Measurements from ENCODE around the gene ZNRF3.
"Not testable (repeated sequence)": the region's sequence is repeated elsewhere in the genome, so short reads cannot be mapped to it uniquely, and the experiment has no call there.

ZNRF3 gene

GRCh38 chr22:28939932-28940331, 56.6 kb downstream of the ZNRF3 start:
- Mint-ChIP-seq H3K27me3 (peaks cover 78% of the 10 kb centered on the region), H3K27ac (no peak overlapping the region), H3K4me1 (ENCODE audit: low read depth) (no peaks in the 10 kb centered on the region), H3K9me3 (no peaks in the 10 kb centered on the region), H3K36me3 (ENCODE audit: low read depth) (no peaks in the 10 kb centered on the region), H3K4me3 (no peak overlapping the region)
- no peak for DNase-seq

GRCh38 chr22:28940441-28940840, 57.1 kb downstream of the ZNRF3 start:
- Mint-ChIP-seq H3K9me3 (no peaks in the 10 kb centered on the region), H3K4me1 (ENCODE audit: low read depth) (no peaks in the 10 kb centered on the region), H3K27me3 (peaks cover 77% of the 10 kb centered on the region), H3K4me3 (no peak overlapping the region), H3K36me3 (ENCODE audit: low read depth) (no peaks in the 10 kb centered on the region), H3K27ac (no peak overlapping the region)
- no peak for DNase-seq

DNA sequence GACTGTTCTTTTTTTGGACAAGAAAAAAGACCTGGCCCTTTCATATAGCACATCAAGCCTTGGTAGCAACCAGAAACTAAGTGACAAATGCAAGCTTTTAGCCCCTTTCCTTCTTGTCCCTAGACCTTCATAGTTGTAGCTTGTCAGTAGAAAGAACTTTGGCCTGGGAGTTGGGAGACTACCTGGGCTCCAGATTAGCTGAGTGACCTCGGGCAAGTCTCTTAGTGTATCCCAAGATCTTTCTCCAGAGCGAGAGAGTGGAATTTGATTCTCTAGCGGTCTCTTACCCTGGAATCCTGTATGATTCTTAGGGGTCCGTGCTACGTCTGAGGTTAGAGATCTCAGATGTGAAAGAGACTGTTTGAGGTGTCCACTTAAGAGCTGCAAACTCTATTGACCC, 59.0 kb downstream of the ZNRF3 start:
- no peaks in the 10 kb centered on the region for H3K4me1 Mint-ChIP-seq (ENCODE audit: low read depth)
- H3K27me3 Mint-ChIP-seq = peaks cover 78% of the 10 kb centered on the region
- H3K36me3 Mint-ChIP-seq (ENCODE audit: low read depth) = peaks cover 5% of the 10 kb centered on the region

DNA sequence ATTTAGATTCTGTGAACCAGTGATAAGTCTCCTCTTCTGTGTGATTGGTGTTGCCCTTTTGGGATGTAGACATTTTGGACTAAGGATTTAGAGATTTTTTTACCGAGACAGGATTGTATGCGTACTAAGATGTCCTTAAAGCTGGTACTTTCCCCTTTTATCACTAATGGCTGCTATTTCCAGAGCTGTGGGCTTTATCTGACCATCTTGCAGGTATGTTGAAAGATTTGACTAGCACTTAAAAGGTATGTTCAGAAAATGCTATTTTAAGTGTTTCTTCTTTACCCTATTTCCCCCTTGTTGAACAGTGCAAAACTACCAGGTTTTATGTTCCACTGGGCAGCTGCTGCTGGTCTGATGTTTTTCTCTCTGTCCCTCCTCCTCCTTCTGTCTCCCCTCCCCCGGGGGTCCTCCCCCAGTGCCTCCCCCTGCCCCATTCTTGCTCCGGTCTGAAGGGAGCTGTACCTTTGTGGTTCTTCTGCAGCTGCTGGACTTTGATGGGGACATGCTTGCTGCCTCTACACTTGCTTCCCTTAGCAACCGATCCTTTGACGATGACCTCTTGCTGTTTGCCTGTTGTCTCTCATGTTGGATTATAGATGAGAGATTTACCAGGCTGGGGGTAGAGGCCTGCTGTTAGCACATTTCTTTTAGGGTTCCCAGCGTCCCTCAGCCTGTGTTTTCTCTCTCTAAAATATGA, 59.6 kb downstream of the ZNRF3 start:
- no peaks in the 10 kb centered on the region for H3K4me1 Mint-ChIP-seq (ENCODE audit: low read depth)
- H3K9me3 Mint-ChIP-seq = peaks cover 18% of the 10 kb centered on the region
- DNase-seq = no peak
- no peak overlapping the region for H3K27ac Mint-ChIP-seq
- H3K36me3 Mint-ChIP-seq (ENCODE audit: low read depth) = peaks cover 5% of the 10 kb centered on the region
- H3K27me3 Mint-ChIP-seq = peaks cover 76% of the 10 kb centered on the region
- no peak overlapping the region for H3K4me3 Mint-ChIP-seq

More for the DNA sequence above, 59.0 kb downstream of the ZNRF3 start:
- H3K27ac Mint-ChIP-seq = no peak overlapping the region
- H3K4me3 Mint-ChIP-seq = no peak overlapping the region
- H3K9me3 Mint-ChIP-seq = peaks cover 16% of the 10 kb centered on the region
- DNase-seq = no peak

- Mint-ChIP-seq H3K27ac (no peak overlapping the region), H3K9me3 (peaks cover 20% of the 10 kb centered on the region), H3K27me3 (peaks cover 78% of the 10 kb centered on the region), H3K4me3 (no peak overlapping the region), H3K4me1 (ENCODE audit: low read depth) (no peaks in the 10 kb centered on the region), H3K36me3 (ENCODE audit: low read depth) (peaks cover 5% of the 10 kb centered on the region)
- DNase-seq = no peak
Observed at GRCh38 chr22:28943501-28943879, 60.1 kb downstream of the ZNRF3 start.

DNA sequence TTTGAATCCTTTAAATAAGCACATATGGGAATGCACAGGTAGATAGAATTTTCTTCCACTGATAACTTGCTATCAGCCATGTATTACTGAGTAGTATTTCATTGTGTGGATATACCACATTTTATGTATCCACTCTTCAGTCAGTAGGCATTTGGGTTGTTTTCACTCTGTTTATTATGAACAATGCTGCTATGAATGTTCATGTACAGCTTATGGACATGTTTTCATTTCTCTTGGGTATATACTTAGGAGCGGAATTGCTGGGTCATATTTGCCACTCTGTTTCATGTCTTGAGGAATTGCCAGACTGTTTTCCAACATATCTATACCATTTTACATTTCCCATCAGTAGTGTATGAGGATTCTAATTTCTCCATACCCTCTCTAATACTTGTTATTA, 63.8 kb downstream of the ZNRF3 start:
- peaks cover 20% of the 10 kb centered on the region for H3K9me3 Mint-ChIP-seq
- no peak overlapping the region for H3K27ac Mint-ChIP-seq
- H3K4me3 Mint-ChIP-seq = no peak overlapping the region
- H3K36me3 Mint-ChIP-seq (ENCODE audit: low read depth) = peaks cover 5% of the 10 kb centered on the region
- H3K4me1 Mint-ChIP-seq (ENCODE audit: low read depth) = no peaks in the 10 kb centered on the region
- no peak for DNase-seq
- peaks cover 78% of the 10 kb centered on the region for H3K27me3 Mint-ChIP-seq

GRCh38 chr22:28948424-28948823, 65.1 kb downstream of the ZNRF3 start:
- Mint-ChIP-seq H3K4me1 (ENCODE audit: low read depth) (no peaks in the 10 kb centered on the region), H3K9me3 (peaks cover 20% of the 10 kb centered on the region), H3K27ac (no peak overlapping the region), H3K27me3 (peaks cover 80% of the 10 kb centered on the region), H3K36me3 (ENCODE audit: low read depth) (peaks cover 5% of the 10 kb centered on the region), H3K4me3 (no peak overlapping the region)
- no peak for DNase-seq

- H3K9me3 Mint-ChIP-seq = peaks cover 20% of the 10 kb centered on the region
- DNase-seq; H3K4me1 Mint-ChIP-seq (ENCODE audit: low read depth); H3K27ac Mint-ChIP-seq; H3K36me3 Mint-ChIP-seq (ENCODE audit: low read depth); H3K4me3 Mint-ChIP-seq: not testable (repeated sequence)
- peaks cover 80% of the 10 kb centered on the region for H3K27me3 Mint-ChIP-seq
Observed at GRCh38 chr22:28948860-28949551, 65.6 kb downstream of the ZNRF3 start.

GRCh38 chr22:28949788-28950187, 66.4 kb downstream of the ZNRF3 start:
- Mint-ChIP-seq H3K4me1 (ENCODE audit: low read depth) (peaks cover 4% of the 10 kb centered on the region), H3K9me3 (peaks cover 20% of the 10 kb centered on the region), H3K4me3 (no peak overlapping the region), H3K36me3 (ENCODE audit: low read depth) (peaks cover 5% of the 10 kb centered on the region), H3K27ac (no peak overlapping the region), H3K27me3 (peaks cover 85% of the 10 kb centered on the region)
- no peak for DNase-seq

DNA sequence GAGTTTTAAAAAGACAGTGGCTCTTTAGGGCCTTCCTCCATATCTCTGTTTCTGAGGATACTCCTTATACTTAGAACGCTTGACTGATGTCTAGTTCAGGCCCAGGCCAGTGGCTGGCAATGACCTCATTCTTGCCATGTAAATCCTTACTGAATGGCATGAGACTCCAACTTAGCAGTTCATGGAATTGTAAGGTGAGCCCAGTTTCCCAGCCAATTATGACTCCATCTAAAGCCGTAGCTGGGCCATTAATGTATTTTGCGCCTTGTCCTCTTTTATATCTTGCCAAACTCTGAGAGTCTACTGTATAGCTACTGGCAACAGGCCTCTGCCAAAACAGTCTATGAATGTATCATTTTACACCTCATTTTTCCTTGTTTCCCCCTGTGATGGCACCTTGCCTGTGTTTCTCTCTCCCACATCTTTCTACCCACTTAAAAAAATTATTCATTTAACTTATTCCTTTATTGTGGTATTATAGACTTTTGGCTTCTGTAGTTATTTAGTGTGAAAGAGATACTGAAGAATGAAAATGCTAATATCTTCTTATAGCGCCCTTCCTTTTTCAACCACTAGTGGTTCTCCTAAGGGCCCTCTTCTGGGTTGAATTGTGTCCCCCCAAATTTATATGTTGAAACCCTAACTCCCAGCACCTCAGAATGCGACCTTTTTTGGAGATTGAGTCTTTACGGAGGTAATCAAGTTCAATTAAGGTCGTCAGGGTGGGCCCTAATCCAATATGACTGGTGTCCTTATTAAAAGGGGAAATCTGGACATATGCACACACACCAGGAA, 67.4 kb downstream of the ZNRF3 start:
- Mint-ChIP-seq H3K36me3 (ENCODE audit: low read depth) (peaks cover 5% of the 10 kb centered on the region), H3K4me1 (ENCODE audit: low read depth) (peaks cover 11% of the 10 kb centered on the region), H3K27me3 (peaks cover 87% of the 10 kb centered on the region), H3K27ac (no peak overlapping the region), H3K9me3 (peaks cover 20% of the 10 kb centered on the region), H3K4me3 (no peak overlapping the region)
- DNase-seq = no peak

DNA sequence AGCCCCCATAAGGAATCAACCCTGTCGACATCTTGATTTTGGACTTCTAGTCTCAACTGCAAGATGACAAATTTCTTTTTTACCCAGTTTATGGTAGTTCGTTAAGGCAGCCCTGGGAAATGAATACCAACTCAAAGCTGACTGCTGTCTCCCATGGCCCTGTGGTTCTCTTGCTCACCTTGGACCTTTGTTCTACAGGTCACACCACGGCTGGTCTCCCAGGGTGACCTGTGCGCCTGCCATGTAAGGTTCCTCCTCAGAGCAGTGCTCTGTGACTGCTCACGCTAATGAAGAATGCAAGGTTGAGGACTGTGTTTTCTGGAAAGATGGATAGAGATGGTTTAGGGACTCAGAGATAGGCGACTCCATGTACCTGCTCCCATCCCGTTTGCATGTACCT, 68.2 kb downstream of the ZNRF3 start:
- H3K27me3 Mint-ChIP-seq = peaks cover 85% of the 10 kb centered on the region

GRCh38 chr22:28951969-28952521, 68.7 kb downstream of the ZNRF3 start:
- Mint-ChIP-seq H3K4me1 (ENCODE audit: low read depth) (peaks cover 23% of the 10 kb centered on the region), H3K27ac (no peak overlapping the region), H3K4me3 (no peak overlapping the region), H3K9me3 (peaks cover 8% of the 10 kb centered on the region), H3K27me3 (peaks cover 85% of the 10 kb centered on the region), H3K36me3 (ENCODE audit: low read depth) (no peaks in the 10 kb centered on the region)
- no peak for DNase-seq

More for the DNA sequence above, 68.2 kb downstream of the ZNRF3 start:
- peaks cover 13% of the 10 kb centered on the region for H3K9me3 Mint-ChIP-seq
- H3K36me3 Mint-ChIP-seq (ENCODE audit: low read depth) = peaks cover 2% of the 10 kb centered on the region
- H3K27ac Mint-ChIP-seq = no peak overlapping the region
- no peak overlapping the region for H3K4me3 Mint-ChIP-seq
- DNase-seq = no peak
- H3K4me1 Mint-ChIP-seq (ENCODE audit: low read depth) = peaks cover 18% of the 10 kb centered on the region

GRCh38 chr22:28952857-28953256, 69.5 kb downstream of the ZNRF3 start:
- Mint-ChIP-seq H3K27me3 (peaks cover 88% of the 10 kb centered on the region), H3K4me1 (ENCODE audit: low read depth) (peaks cover 25% of the 10 kb centered on the region), H3K27ac (no peak overlapping the region), H3K36me3 (ENCODE audit: low read depth) (no peaks in the 10 kb centered on the region), H3K9me3 (peaks cover 2% of the 10 kb centered on the region), H3K4me3 (no peak overlapping the region)
- no peak for DNase-seq

DNA sequence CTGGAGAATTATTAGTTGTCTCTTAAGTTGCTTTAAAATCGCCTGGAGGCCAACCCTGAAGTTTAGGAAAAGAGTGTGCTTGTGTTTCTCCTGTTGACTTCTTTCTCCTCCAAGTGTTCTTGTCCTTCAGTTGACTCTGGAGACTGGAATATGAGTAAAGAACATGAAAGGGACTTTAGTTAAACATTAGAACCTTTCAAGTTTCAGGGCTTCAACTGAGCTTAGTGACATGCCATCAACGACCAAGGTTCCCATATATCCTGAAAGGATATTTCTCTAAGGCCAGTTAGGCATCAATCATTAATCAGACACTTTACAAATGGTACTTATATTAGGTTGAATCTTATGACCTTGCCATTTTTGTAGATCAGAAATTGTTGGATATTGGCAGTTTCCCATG, 70.0 kb downstream of the ZNRF3 start:
- DNase-seq = no peak
- H3K27ac Mint-ChIP-seq = no peak overlapping the region
- H3K4me3 Mint-ChIP-seq = no peak overlapping the region
- H3K4me1 Mint-ChIP-seq (ENCODE audit: low read depth) = peaks cover 29% of the 10 kb centered on the region
- H3K27me3 Mint-ChIP-seq = peaks cover 90% of the 10 kb centered on the region
- no peaks in the 10 kb centered on the region for H3K36me3 Mint-ChIP-seq (ENCODE audit: low read depth)
- H3K9me3 Mint-ChIP-seq = peaks cover 1% of the 10 kb centered on the region
